ENCODE data around the gene AATF.

AATF gene

DNA sequence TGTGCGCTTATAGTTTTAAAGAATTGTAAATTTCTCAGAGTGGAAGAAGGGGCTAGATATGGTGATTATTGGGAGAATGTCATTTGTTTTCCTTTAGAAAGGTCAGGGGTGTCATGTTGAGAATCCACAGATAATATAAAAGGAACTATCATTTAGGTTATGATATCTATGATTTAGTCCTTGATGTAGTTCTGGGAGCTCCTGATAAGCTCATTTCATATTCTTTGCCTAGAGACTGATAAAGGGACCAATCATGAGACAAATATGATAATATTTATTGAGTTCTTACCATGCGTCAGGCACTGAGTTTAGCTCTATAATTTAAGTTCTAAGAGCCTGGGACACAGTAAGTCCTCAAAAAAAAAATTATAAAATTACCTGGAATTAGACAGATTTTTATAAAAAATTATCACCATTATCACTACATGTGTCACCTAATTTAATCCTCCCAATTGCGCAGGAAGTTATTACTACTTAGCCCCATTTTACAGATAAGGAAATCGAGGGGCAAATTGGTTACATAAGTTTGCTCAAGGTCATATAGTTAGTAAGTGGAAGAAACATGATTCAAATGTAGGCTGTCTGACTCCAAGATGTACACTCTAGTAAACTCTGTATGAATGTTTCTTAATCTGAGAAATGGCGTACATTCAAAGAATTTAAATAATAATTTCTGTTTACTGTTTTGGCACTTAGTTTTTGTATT is 2.5 kb downstream of the AATF start:
- peaks cover 52% of the 10 kb centered on the region for H4K20me1 ChIP-seq (ENCODE audit: insufficient read depth, low read length, poor library complexity, severe bottlenecking)
- H3K9me3 ChIP-seq (ENCODE audit: insufficient read depth, low read depth, low read length): no peaks in the 10 kb centered on the region
- H3K36me3 ChIP-seq (ENCODE audit: insufficient read depth, low read length): peaks cover 34% of the 10 kb centered on the region; the same call in 1 of the 2 replicates
- peak overlapping the region; percentile 89 for H3K9ac ChIP-seq (ENCODE audit: low read depth, low read length, poor library complexity, severe bottlenecking)
- peaks cover 70% of the 10 kb centered on the region for H3K79me2 ChIP-seq (ENCODE audit: insufficient read depth, low read length)
- no peaks in the 10 kb centered on the region for H3K27me3 ChIP-seq (ENCODE audit: insufficient read depth, low read length, poor library complexity, severe bottlenecking)
- H3K4me1 ChIP-seq (ENCODE audit: insufficient read depth, low read length, poor library complexity, severe bottlenecking): peaks cover 67% of the 10 kb centered on the region
- H3F3A ChIP-seq (ENCODE audit: low read depth): no peaks in the 10 kb centered on the region
- no peak overlapping the region for H2AFZ ChIP-seq (ENCODE audit: low read length)
- H3K4me3 ChIP-seq (ENCODE audit: low read length, poor library complexity, severe bottlenecking): peak overlapping the region; percentile 91
- no peak for TF ChIP-seq EZH2phosphoT487 (IDR thresholded peaks at IDR 0.05; ENCODE audit: borderline replicate concordance)
- TF ChIP-seq, protein P1, sequence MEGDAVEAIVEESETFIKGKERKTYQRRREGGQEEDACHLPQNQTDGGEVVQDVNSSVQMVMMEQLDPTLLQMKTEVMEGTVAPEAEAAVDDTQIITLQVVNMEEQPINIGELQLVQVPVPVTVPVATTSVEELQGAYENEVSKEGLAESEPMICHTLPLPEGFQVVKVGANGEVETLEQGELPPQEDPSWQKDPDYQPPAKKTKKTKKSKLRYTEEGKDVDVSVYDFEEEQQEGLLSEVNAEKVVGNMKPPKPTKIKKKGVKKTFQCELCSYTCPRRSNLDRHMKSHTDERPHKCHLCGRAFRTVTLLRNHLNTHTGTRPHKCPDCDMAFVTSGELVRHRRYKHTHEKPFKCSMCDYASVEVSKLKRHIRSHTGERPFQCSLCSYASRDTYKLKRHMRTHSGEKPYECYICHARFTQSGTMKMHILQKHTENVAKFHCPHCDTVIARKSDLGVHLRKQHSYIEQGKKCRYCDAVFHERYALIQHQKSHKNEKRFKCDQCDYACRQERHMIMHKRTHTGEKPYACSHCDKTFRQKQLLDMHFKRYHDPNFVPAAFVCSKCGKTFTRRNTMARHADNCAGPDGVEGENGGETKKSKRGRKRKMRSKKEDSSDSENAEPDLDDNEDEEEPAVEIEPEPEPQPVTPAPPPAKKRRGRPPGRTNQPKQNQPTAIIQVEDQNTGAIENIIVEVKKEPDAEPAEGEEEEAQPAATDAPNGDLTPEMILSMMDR (conservative IDR thresholded peaks at IDR 0.05; ENCODE audit: low read length): no peak
- H3K4me2 ChIP-seq (ENCODE audit: low read depth, low read length, poor library complexity, severe bottlenecking): peak overlapping the region; percentile 96
- H3K9me2 ChIP-seq (replicated peaks; ENCODE audit: low read depth, low read length): no peaks in the 10 kb centered on the region

DNA sequence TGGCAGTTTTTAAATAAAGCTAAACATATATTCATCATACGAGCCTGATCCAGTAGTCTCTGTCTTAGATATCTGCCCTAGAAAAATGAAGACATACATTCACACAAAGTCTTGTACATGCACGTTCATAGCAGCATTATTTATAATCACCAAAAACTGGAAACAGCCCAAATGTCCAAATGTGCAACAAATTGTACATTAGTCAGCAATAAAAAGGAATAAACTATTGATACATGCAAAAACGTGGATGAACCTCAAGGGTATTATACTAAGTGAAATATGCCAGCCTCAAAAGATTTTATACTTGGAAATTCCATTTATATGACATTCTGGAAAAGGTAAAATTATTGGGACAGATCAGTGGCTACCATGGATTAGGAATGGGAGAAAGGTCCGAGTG is 22.8 kb downstream of the AATF start:
- H3F3A ChIP-seq (ENCODE audit: low read depth): no peaks in the 10 kb centered on the region
- no peaks in the 10 kb centered on the region for H3K9me2 ChIP-seq (replicated peaks; ENCODE audit: low read depth, low read length)
- H3K36me3 ChIP-seq (ENCODE audit: insufficient read depth, low read length): peaks cover 21% of the 10 kb centered on the region; the same call in 1 of the 2 replicates
- no peak overlapping the region for H3K9ac ChIP-seq (ENCODE audit: low read depth, low read length, poor library complexity, severe bottlenecking)
- H3K27me3 ChIP-seq (ENCODE audit: insufficient read depth, low read length, poor library complexity, severe bottlenecking): no peaks in the 10 kb centered on the region
- no peak overlapping the region for H3K4me3 ChIP-seq (ENCODE audit: low read length, poor library complexity, severe bottlenecking)
- peaks cover 76% of the 10 kb centered on the region for H3K79me2 ChIP-seq (ENCODE audit: insufficient read depth, low read length)
- no peaks in the 10 kb centered on the region for H3K4me1 ChIP-seq (ENCODE audit: insufficient read depth, low read length, poor library complexity, severe bottlenecking)
- no peaks in the 10 kb centered on the region for H3K9me3 ChIP-seq (ENCODE audit: insufficient read depth, low read depth, low read length)
- no peak for TF ChIP-seq EZH2phosphoT487 (IDR thresholded peaks at IDR 0.05; ENCODE audit: borderline replicate concordance)
- TF ChIP-seq, protein P1 (conservative IDR thresholded peaks at IDR 0.05; ENCODE audit: low read length): no peak
- H2AFZ ChIP-seq (ENCODE audit: low read length): no peak overlapping the region
- no peak overlapping the region for H3K4me2 ChIP-seq (ENCODE audit: low read depth, low read length, poor library complexity, severe bottlenecking)
- peaks cover 9% of the 10 kb centered on the region for H4K20me1 ChIP-seq (ENCODE audit: insufficient read depth, low read length, poor library complexity, severe bottlenecking)

DNA sequence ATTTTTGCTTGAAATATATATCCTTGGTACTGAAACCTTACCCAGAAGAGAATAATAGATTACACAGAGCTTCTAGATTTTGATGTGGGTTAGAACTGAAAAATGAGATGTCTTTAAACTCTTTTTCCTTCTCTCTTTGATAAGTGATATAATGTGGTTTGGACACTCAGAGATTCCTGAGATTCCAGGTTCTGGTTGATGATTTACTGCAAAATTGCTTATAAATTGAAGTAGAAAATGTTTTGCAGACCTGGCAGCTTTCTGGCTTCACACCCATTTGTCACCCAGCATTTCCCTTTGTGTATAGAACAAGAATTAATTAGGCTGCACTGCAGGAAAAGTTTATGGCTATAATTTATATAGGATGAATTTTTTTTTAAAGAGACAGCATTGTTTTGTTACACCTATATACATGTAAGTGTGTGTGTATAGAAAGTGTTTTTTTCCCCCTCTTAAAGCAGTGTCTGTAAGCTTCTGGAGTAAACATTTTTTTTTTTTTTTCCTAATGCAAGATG is 23.5 kb downstream of the AATF start:
- Histone ChIP-seq H3K79me2 (ENCODE audit: insufficient read depth, low read length) (peaks cover 76% of the 10 kb centered on the region), H2AFZ (ENCODE audit: low read length) (no peak overlapping the region), H4K20me1 (ENCODE audit: insufficient read depth, low read length, poor library complexity, severe bottlenecking) (peaks cover 11% of the 10 kb centered on the region), H3K4me2 (ENCODE audit: low read depth, low read length, poor library complexity, severe bottlenecking) (no peak overlapping the region), H3K9me3 (ENCODE audit: insufficient read depth, low read depth, low read length) (no peaks in the 10 kb centered on the region), H3K36me3 (ENCODE audit: insufficient read depth, low read length) (peaks cover 20% of the 10 kb centered on the region; the same call in 1 of the 2 replicates), H3K9ac (ENCODE audit: low read depth, low read length, poor library complexity, severe bottlenecking) (no peak overlapping the region), H3K27me3 (ENCODE audit: insufficient read depth, low read length, poor library complexity, severe bottlenecking) (no peaks in the 10 kb centered on the region), H3K9me2 (replicated peaks; ENCODE audit: low read depth, low read length) (no peaks in the 10 kb centered on the region), H3K4me3 (ENCODE audit: low read length, poor library complexity, severe bottlenecking) (no peak overlapping the region), H3F3A (ENCODE audit: low read depth) (no peaks in the 10 kb centered on the region), H3K4me1 (ENCODE audit: insufficient read depth, low read length, poor library complexity, severe bottlenecking) (no peaks in the 10 kb centered on the region)
- TF ChIP-seq EZH2phosphoT487 (IDR thresholded peaks at IDR 0.05; ENCODE audit: borderline replicate concordance): no peak
- TF ChIP-seq, protein P1 (conservative IDR thresholded peaks at IDR 0.05; ENCODE audit: low read length): no peak

All from Loucy (cell line).